Aorta (tissue), 5 donors: ENCODE measurements around the gene NADK2. TPM values are rescaled to one million over a fixed set of nuclear protein-coding genes. Genes with fewer than 3 reads are reported as not detected.
A peak's percentile ranks its signal among the peaks of the same experiment; 100 is the strongest.
"Not testable (repeated sequence)": the region's sequence is repeated elsewhere in the genome, so short reads cannot be mapped to it uniquely, and the experiment has no call there.

ENCODE experiments used
- ATAC-seq: fragments of 200-7000 bp; cut with Tn5 transposase; one replicate; pipeline ENCODE4 v1.9.1; 2022; ENCODE audit warnings: moderate library complexity; ENCODE audit not compliant: low FRiP score
- DNase-seq, 2 donors: peaks; one replicate each; pipeline ENCODE4 v3.0.0-alpha.2; 2020
- H3K27ac ChIP-seq, 2 donors: one replicate each; pipeline ENCODE4 v1.5.1; 2013; ENCODE audit warnings: low read length in 2 of 2, mild to moderate bottlenecking in 2 of 2, moderate library complexity in 2 of 2, control low read depth in 1 of 2, inconsistent platforms in 1 of 2, low read depth in 1 of 2
- H3K27me3 ChIP-seq, 2 donors: one replicate each; pipeline ENCODE4 v1.6.1; 2013; ENCODE audit warnings: control low read depth in 1 of 2, low read length in 1 of 2, mild to moderate bottlenecking in 1 of 2, moderate library complexity in 1 of 2; ENCODE audit not compliant: insufficient read depth in 2 of 2, control insufficient read depth in 1 of 2
- H3K36me3 ChIP-seq, 2 donors: one replicate each; pipeline ENCODE4 v1.6.1; 2013; ENCODE audit warnings: control low read depth in 1 of 2, low read length in 1 of 2, mild to moderate bottlenecking in 1 of 2; ENCODE audit not compliant: insufficient read depth in 2 of 2, control insufficient read depth in 1 of 2
- H3K4me1 ChIP-seq, 2 donors: one replicate each; pipeline ENCODE4 v1.6.1; 2013; ENCODE audit warnings: low read length in 2 of 2, control low read depth in 1 of 2, mild to moderate bottlenecking in 1 of 2, moderate library complexity in 1 of 2; ENCODE audit not compliant: insufficient read depth in 2 of 2, control insufficient read depth in 1 of 2
- H3K4me3 ChIP-seq, 2 donors: one replicate each; pipeline ENCODE4 v1.5.1; 2013; ENCODE audit warnings: low read length in 2 of 2, control low read depth in 1 of 2, mild to moderate bottlenecking in 1 of 2
- H3K9me3 ChIP-seq: one replicate; pipeline ENCODE4 v1.6.1; 2013; ENCODE audit warnings: mild to moderate bottlenecking, low read length; ENCODE audit not compliant: control insufficient read depth
- WGBS, 2 donors: extraction: QIAGEN DNeasy Blood & Tissue Kit; methylation state at CpG; one replicate each; pipeline ENCODE4 v1.1.7; 2013; 5-methylcytosine and 5-hydroxymethylcytosine counted together
- intact Hi-C, 2 donors: fragments of 100-400 bp; cut with DNase I; formaldehyde crosslinking; loops; one replicate each; pipeline versions ENCODE4 v1.14.2 to v1.15.0; 2022
- long read RNA-seq, 2 donors: library from polyadenylated mRNA; unstranded; transcript quantifications; one replicate each; pipeline ENCODE4 v2.0.0, GENCODE V29; 2020 to 2021
- polyA plus RNA-seq, 2 donors: library from polyadenylated mRNA; stranded (reverse); fragments of 200-250 nt; gene quantifications; one replicate each; pipeline ENCODE4 v1.2.3, GENCODE V29; 2013
- total RNA-seq, 2 donors: library from RNA; stranded (reverse); fragmentation: NEBNext Ultra II Directional; extraction: Animal tissue kit (Norgen Biotek cat#: 25700); gene quantifications; one replicate each; pipeline ENCODE4 v1.2.1, GENCODE V29; 2021
- donor health status: healthy with polysubstance abuse.
- donor health status: Bipolar disorder and iron deficiency.
- donor health status: DM: no; HTN: no; CAD: no.
- donor health status: DM: no; HTN: no; CAD: no.
- donor health status: DM: yes; HTN: yes; CAD: no.

NADK2 gene
- total RNA-seq (10 to 100 TPM; 26.6 to 32.0 TPM), polyA plus RNA-seq (10 to 100 TPM; 17.4 to 23.3 TPM)
- long read RNA-seq, donor 1, transcript NADK2-202 (12 exons, 2,243 nt), result major isoform, 5 of 6 reads
- long read RNA-seq, donor 1, partial matches to known transcripts, result 0 of 6 reads
- long read RNA-seq, donor 1, other reads (novel, unspliced or antisense), result 1 of 6 reads
- long read RNA-seq, donor 2, transcript NADK2-202 (12 exons, 2,243 nt), result major isoform, 10 of 14 reads
- long read RNA-seq, donor 2, partial matches to known transcripts, result 1 of 14 reads
- long read RNA-seq, donor 2, other reads (novel, unspliced or antisense), result 3 of 14 reads

GRCh38 chr5:36241631-36242533 lies at the start of gene NADK2:
Gene NADK2, minus strand, starts transcription at chr5:36241925. Its CDS starts 127 bp downstream, at chr5:36241798.
- intact Hi-C loops, result loop anchor here (10.0 kb wide), 2 partner anchors 63 to 453 kb away; partner anchors contain the start of gene RANBP3L (in 1 of the 2)
- no peaks in the 10 kb centered on the region for H3K27me3 ChIP-seq
- H3K4me3 ChIP-seq, result peak within 1 kb of the TSS; percentile 65 to 68
- peak; percentile 98 for DNase-seq
- H3K9me3 ChIP-seq, result no peaks in the 10 kb centered on the region
- ATAC-seq, result peak; percentile 96
- H3K36me3 ChIP-seq, result no peaks in the 10 kb centered on the region
- 0% methylated on average over 94 to 100 of the region's 100 CpGs for WGBS, 2 donors
- H3K27ac ChIP-seq, result peak within 1 kb of the TSS; percentile 79 to 81
- peaks cover 2 to 8% of the 10 kb centered on the region in 2 donors for H3K4me1 ChIP-seq

- DNase-seq (no peak), ATAC-seq (no peak)
- H3K4me1 ChIP-seq, result peaks cover 2 to 3% of the 10 kb centered on the region in 2 donors
- intact Hi-C loops, result no loop called here
- no peaks in the 10 kb centered on the region for H3K9me3 ChIP-seq
- H3K36me3 ChIP-seq, result no peaks in the 10 kb centered on the region
- no peak overlapping the region for H3K27ac ChIP-seq
- no peaks in the 10 kb centered on the region for H3K27me3 ChIP-seq
- 71 to 81% methylated on average over 2 of the region's 2 CpGs for WGBS, 2 donors
- H3K4me3 ChIP-seq, result no peak overlapping the region
Measured at GRCh38 chr5:36285837-36286615, 44.3 kb upstream of the NADK2 start.

GRCh38 chr5:36283775-36284174 lies 42.0 kb upstream of the NADK2 start:
- H3K4me3 ChIP-seq, H3K27me3 ChIP-seq, ATAC-seq, H3K27ac ChIP-seq, H3K36me3 ChIP-seq, DNase-seq, intact Hi-C loops, H3K4me1 ChIP-seq, H3K9me3 ChIP-seq: not testable (repeated sequence)
- 93 to 95% methylated on average over 3 of the region's 3 CpGs for WGBS, 2 donors

GRCh38 chr5:36281626-36282025 lies 39.9 kb upstream of the NADK2 start:
- 79 to 84% methylated on average over 2 of the region's 2 CpGs for WGBS, 2 donors
- H3K4me1 ChIP-seq, result peaks cover 6 to 8% of the 10 kb centered on the region in 2 donors
- DNase-seq, result no peak
- ATAC-seq, result no peak
- no peaks in the 10 kb centered on the region for H3K9me3 ChIP-seq
- H3K27ac ChIP-seq, result peak overlapping the region in 1 of 2 donors; percentile 57
- H3K27me3 ChIP-seq, result no peaks in the 10 kb centered on the region
- intact Hi-C loops, result no loop called here
- H3K36me3 ChIP-seq, result no peaks in the 10 kb centered on the region
- H3K4me3 ChIP-seq, result no peak overlapping the region

GRCh38 chr5:36279054-36279698 lies 37.5 kb upstream of the NADK2 start:
- Histone ChIP-seq H3K9me3 (no peaks in the 10 kb centered on the region), H3K36me3 (no peaks in the 10 kb centered on the region), H3K4me3 (peak overlapping the region; percentile 14 to 54), H3K4me1 (peaks cover 6 to 11% of the 10 kb centered on the region in 2 donors), H3K27ac (peak overlapping the region in 1 of 2 donors; percentile 33), H3K27me3 (no peaks in the 10 kb centered on the region)
- ATAC-seq, result no peak
- DNase-seq, result no peak
- 5 to 7% methylated on average over 3 of the region's 3 CpGs for WGBS, 2 donors
- intact Hi-C loops, result loop anchor here in 1 of 2 donors (10.0 kb wide), 1 partner anchor 116 kb away; no protein-coding TSS in a partner anchor

GRCh38 chr5:36277521-36278176 lies 35.9 kb upstream of the NADK2 start:
- 83 to 85% methylated on average over 5 of the region's 5 CpGs for WGBS, 2 donors
- no peak for ATAC-seq

GRCh38 chr5:36276864-36277263 lies 35.1 kb upstream of the NADK2 start:
- intact Hi-C loops, result loop anchor here in 1 of 2 donors (10.0 kb wide), 1 partner anchor 118 kb away; no protein-coding TSS in a partner anchor
- peaks cover 6 to 14% of the 10 kb centered on the region in 2 donors for H3K4me1 ChIP-seq
- no peak overlapping the region for H3K4me3 ChIP-seq
- peak overlapping the region; percentile 60 to 76 for H3K27ac ChIP-seq
- ATAC-seq (peak; percentile 33), DNase-seq (no peak)
- no peaks in the 10 kb centered on the region for H3K27me3 ChIP-seq
- no peaks in the 10 kb centered on the region for H3K36me3 ChIP-seq
- no peaks in the 10 kb centered on the region for H3K9me3 ChIP-seq

More at GRCh38 chr5:36277521-36278176, 35.9 kb upstream of the NADK2 start:
- Histone ChIP-seq H3K9me3 (no peaks in the 10 kb centered on the region), H3K4me1 (peaks cover 9 to 14% of the 10 kb centered on the region in 2 donors), H3K36me3 (no peaks in the 10 kb centered on the region), H3K4me3 (no peak overlapping the region), H3K27me3 (no peaks in the 10 kb centered on the region), H3K27ac (peak overlapping the region in 1 of 2 donors; percentile 76)
- intact Hi-C loops, result loop anchor here in 1 of 2 donors (10.0 kb wide), 1 partner anchor 117 kb away; no protein-coding TSS in a partner anchor
- DNase-seq, result no peak
